Bronchial epithelial cell (primary cell): Measurements from ENCODE around the gene CLDN18. TPM values are rescaled to one million over a fixed set of nuclear protein-coding genes. Genes with fewer than 3 reads are reported as not detected.
A peak's percentile ranks its signal among the peaks of the same experiment; 100 is the strongest.

Experiments used
- DNase-seq: peaks from one replicate; pipeline ENCODE4 v3.0.0-alpha.2; 2010; ENCODE audit warnings: low read depth
- FAIRE-seq: peaks from 2 replicates; lab custom pipeline; 2011; peaks lifted over from hg19 to GRCh38; lab: Jason Lieb, UNC
- H3K27me3 ChIP-seq: 2 replicates; pipeline ENCODE4 v1.5.1; 2011; ENCODE audit warnings: low read length; ENCODE audit not compliant: control insufficient read depth, insufficient read depth
- H3K36me3 ChIP-seq: 2 replicates; pipeline ENCODE4 v1.5.1; 2011; ENCODE audit warnings: low read length; ENCODE audit not compliant: control insufficient read depth, insufficient read depth
- H3K4me3 ChIP-seq: 2 replicates; pipeline ENCODE4 v1.5.1; 2011; ENCODE audit warnings: mild to moderate bottlenecking, low read depth, low read length, control low read depth
- total RNA-seq: library from RNA; depleted of rRNA; stranded (reverse); fragments of >200 nt; gene quantifications from 2 replicates; pipeline ENCODE4 v1.2.1, GENCODE V29; 2014
- TF ChIP-seq, protein P1 (sequence below): IDR thresholded peaks from 2 replicates; pipeline ENCODE4 v1.5.1; 2011; ENCODE audit warnings: mild to moderate bottlenecking, moderate library complexity, low read length, control low read depth, inconsistent platforms; ENCODE audit not compliant: insufficient read depth, severe bottlenecking

The CLDN18 gene
- total RNA-seq, 1 donor from 2014 or later, result not detected

- Histone ChIP-seq H3K27me3 (no peaks in the 10 kb centered on the region), H3K36me3 (no peaks in the 10 kb centered on the region), H3K4me3 (no peak overlapping the region)
- DNase-seq, result no peak
- TF ChIP-seq, protein P1, sequence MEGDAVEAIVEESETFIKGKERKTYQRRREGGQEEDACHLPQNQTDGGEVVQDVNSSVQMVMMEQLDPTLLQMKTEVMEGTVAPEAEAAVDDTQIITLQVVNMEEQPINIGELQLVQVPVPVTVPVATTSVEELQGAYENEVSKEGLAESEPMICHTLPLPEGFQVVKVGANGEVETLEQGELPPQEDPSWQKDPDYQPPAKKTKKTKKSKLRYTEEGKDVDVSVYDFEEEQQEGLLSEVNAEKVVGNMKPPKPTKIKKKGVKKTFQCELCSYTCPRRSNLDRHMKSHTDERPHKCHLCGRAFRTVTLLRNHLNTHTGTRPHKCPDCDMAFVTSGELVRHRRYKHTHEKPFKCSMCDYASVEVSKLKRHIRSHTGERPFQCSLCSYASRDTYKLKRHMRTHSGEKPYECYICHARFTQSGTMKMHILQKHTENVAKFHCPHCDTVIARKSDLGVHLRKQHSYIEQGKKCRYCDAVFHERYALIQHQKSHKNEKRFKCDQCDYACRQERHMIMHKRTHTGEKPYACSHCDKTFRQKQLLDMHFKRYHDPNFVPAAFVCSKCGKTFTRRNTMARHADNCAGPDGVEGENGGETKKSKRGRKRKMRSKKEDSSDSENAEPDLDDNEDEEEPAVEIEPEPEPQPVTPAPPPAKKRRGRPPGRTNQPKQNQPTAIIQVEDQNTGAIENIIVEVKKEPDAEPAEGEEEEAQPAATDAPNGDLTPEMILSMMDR, result no peak
- no peak for FAIRE-seq
These were observed 1.8 kb downstream of the CLDN18 start for GRCh38 chr3:138011722-138012121.

DNA sequence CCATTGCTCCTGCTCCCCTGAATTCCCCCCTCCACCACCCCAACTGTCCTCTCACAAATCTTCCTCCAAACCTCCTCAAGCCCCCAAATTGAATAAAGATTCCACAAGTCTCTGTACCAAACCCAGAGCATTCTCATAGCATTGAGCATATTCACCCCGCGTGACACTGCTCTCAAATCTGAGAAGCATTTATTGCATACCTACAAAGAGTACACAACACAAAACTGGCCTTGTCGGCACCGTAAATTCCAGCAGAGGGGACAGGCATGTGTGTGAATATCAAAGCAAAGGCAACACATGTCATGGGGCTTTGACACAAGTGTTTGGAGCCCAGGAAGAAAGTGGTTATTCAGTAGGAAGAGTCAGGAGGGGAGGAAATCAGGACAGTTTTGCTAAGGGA lies 2.6 kb downstream of the CLDN18 start:
- H3K4me3 ChIP-seq, result no peak overlapping the region
- TF ChIP-seq, protein P1, result no peak
- FAIRE-seq (peak; percentile 7), DNase-seq (no peak)
- no peaks in the 10 kb centered on the region for H3K36me3 ChIP-seq
- H3K27me3 ChIP-seq, result no peaks in the 10 kb centered on the region

DNA sequence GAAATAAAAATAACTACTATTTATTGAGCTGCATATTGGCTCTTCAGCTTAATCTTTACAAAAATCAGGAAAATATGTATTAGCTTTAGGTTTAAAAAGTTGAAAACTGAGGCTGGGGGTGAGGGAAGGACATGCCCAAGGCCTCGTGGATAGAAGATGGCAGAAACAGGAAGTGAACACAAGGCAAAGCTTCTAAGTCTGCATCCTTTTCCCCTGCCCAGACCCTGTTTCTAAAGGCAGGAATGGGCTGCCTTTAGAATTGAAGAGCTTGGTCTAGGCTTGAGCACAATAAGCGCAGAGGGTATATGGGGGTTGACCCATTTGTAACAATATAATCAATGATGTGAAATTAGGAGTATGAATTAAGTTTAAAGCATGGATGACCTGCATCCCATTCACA lies 6.1 kb downstream of the CLDN18 start:
- H3K4me3 ChIP-seq, result no peak overlapping the region
- H3K27me3 ChIP-seq, result no peaks in the 10 kb centered on the region
- no peak for FAIRE-seq
- no peak for DNase-seq
- TF ChIP-seq, protein P1, result no peak
- no peaks in the 10 kb centered on the region for H3K36me3 ChIP-seq

- no peaks in the 10 kb centered on the region for H3K36me3 ChIP-seq
- no peak for FAIRE-seq
- DNase-seq, result no peak
These were observed 9.5 kb downstream of the CLDN18 start for GRCh38 chr3:138019281-138020069.

GRCh38 chr3:138023754-138024153 lies 13.8 kb downstream of the CLDN18 start:
- no peaks in the 10 kb centered on the region for H3K27me3 ChIP-seq
- no peak overlapping the region for H3K4me3 ChIP-seq
- H3K36me3 ChIP-seq, result no peaks in the 10 kb centered on the region
- DNase-seq (no peak), FAIRE-seq (no peak)
- TF ChIP-seq, protein P1, result no peak

More at GRCh38 chr3:138019281-138020069, 9.5 kb downstream of the CLDN18 start:
- Histone ChIP-seq H3K4me3 (no peak overlapping the region), H3K27me3 (no peaks in the 10 kb centered on the region)
- TF ChIP-seq, protein P1, result no peak
